ENCODE results near the gene SMIM12.

- TF ChIP-seq PATZ1 (CRISPR knock-in tag; IDR thresholded peaks at IDR 0.05; ENCODE audit: borderline replicate concordance) (no peak), ZFP30 (CRISPR knock-in tag; IDR thresholded peaks at IDR 0.05) (no peak), ZFP3 (CRISPR knock-in tag; IDR thresholded peaks at IDR 0.05) (no peak), ZC3H10 (CRISPR knock-in tag; IDR thresholded peaks at IDR 0.05) (no peak), ARNTL (CRISPR knock-in tag; IDR thresholded peaks at IDR 0.05; ENCODE audit: borderline replicate concordance, low read depth) (no peak), BACH2 (CRISPR knock-in tag; IDR thresholded peaks at IDR 0.05; ENCODE audit: borderline replicate concordance) (no peak), CREB5 (CRISPR knock-in tag; IDR thresholded peaks at IDR 0.05; ENCODE audit: low read depth) (no peak), GLIS3 (CRISPR knock-in tag; IDR thresholded peaks at IDR 0.05) (no peak), ZNF565 (CRISPR knock-in tag; conservative IDR thresholded peaks at IDR 0.05; ENCODE audit: low read depth) (no peak), OSR1 (CRISPR knock-in tag; IDR thresholded peaks at IDR 0.05) (no peak), ISL1 (CRISPR knock-in tag; IDR thresholded peaks at IDR 0.05) (no peak), TOX (CRISPR knock-in tag; IDR thresholded peaks at IDR 0.05; ENCODE audit: borderline replicate concordance) (no peak), ZNF8 (CRISPR knock-in tag; IDR thresholded peaks at IDR 0.05) (no peak)
These were observed 27.8 kb downstream of the SMIM12 start for GRCh38 chr1:34831721-34832246.
